C4-2B (cell line): ENCODE results near the gene NEU4.
"Not testable (repeated sequence)": the region's sequence is repeated elsewhere in the genome, so short reads cannot be mapped to it uniquely, and the experiment has no call there.

Experiments used
- H3K27ac ChIP-seq: fragments of 450-650 bp; 2 replicates; pipeline ENCODE4 v1.5.1; 2017
- ZFX ChIP-seq: fragments of 450-650 bp; IDR thresholded peaks from 2 replicates; pipeline ENCODE4 v1.6.1; 2017
- TF ChIP-seq, protein P1 (sequence below): fragments of 450-650 bp; conservative IDR thresholded peaks from 2 replicates; pipeline ENCODE4 v1.5.1; 2017; ENCODE audit warnings: mild to moderate bottlenecking

Gene NEU4

DNA sequence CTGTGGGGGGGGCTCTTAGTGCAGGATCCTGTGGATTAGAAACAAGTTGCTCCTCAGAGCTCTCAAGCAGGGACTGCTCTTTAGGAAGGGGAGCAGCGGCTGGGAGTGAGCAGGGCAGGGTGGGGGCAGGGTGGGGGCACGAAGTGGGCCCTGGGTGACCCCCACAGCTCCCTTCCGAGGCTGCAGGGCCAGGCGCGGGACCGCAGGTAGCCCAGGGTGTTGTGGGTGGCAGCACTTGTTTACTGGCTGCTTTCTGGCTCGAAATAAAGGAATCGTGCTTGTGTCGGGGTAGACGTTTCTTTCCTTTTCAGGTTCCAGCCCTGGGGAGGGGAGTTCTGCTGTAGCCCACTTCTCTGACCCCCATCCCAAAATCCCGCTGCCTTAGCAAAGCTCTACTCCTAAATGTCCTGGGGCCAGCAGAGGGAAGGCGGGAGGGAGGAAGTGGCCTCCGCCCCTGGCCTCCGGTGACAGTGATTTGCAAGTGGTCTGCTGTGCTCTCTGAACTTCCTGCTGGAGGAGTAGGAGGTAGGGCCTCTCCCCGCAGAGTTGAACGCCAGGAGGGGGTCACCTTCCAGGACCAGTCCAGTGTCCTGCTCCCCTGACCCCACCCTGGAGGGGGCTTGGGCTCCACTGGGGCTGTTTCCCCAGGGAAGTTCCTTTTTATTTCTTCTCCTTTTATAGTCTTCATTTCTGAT, 8.3 kb downstream of the NEU4 start:
- H3K27ac ChIP-seq, result no peak overlapping the region

DNA sequence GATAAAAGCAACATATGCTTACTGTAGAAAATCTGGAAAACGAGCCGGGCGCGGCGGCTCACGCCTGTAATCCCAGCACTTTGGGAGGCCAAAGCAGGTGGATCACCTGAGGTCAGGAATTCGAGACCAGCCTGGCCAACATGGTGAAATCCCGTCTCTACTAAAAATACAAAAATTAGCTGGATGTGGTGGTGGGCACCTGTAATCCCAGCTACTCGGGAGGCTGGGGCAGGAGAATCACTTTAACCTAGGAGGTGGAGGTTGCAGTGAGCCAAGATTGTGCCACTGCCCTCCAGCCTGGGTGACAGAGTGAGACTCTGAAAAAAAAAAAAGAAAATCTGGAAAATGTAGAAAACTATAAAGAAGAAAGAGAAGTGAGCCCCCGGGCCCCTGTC, 8.8 kb downstream of the NEU4 start:
- H3K27ac ChIP-seq, result not testable (repeated sequence)

More for the DNA sequence above, 8.3 kb downstream of the NEU4 start:
- TF ChIP-seq, protein P1, sequence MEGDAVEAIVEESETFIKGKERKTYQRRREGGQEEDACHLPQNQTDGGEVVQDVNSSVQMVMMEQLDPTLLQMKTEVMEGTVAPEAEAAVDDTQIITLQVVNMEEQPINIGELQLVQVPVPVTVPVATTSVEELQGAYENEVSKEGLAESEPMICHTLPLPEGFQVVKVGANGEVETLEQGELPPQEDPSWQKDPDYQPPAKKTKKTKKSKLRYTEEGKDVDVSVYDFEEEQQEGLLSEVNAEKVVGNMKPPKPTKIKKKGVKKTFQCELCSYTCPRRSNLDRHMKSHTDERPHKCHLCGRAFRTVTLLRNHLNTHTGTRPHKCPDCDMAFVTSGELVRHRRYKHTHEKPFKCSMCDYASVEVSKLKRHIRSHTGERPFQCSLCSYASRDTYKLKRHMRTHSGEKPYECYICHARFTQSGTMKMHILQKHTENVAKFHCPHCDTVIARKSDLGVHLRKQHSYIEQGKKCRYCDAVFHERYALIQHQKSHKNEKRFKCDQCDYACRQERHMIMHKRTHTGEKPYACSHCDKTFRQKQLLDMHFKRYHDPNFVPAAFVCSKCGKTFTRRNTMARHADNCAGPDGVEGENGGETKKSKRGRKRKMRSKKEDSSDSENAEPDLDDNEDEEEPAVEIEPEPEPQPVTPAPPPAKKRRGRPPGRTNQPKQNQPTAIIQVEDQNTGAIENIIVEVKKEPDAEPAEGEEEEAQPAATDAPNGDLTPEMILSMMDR, result no peak
- no peak for TF ChIP-seq ZFX

DNA sequence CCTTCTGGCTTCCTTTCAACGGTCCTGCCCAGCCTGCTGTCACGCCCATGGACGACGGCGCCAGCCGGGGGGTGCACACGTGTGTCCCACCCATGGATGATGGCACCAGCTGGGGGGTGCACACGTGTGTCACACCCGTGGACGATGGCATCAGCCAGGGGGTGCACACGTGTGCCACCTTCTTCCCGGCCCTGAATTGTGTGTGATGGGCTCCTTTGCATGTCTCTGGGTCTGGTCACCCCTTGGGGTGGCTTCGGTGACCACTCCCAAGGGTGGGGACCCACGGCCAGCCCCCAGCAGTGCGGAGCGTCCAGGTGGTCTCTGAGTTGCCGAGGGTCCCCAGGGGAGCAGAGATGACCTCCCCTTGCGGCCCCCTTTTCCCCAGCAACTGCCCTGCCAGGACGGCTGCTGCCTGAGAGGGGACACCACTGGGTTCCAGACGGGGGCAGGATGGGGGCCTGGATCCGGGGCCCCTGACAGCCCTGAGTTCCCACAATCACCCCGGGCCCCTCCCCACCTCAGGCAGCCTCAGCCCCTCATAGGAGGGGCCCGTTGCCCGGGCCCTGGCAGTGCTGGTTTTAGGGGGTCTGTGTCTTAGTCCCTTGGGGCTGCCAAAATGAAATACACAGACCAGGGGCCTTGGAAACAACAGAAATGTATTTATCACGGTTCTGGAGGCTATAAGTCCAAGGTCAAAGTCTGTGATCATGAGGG, 9.4 kb downstream of the NEU4 start:
- no peak overlapping the region for H3K27ac ChIP-seq
- TF ChIP-seq ZFX, result no peak
- TF ChIP-seq, protein P1, result no peak

DNA sequence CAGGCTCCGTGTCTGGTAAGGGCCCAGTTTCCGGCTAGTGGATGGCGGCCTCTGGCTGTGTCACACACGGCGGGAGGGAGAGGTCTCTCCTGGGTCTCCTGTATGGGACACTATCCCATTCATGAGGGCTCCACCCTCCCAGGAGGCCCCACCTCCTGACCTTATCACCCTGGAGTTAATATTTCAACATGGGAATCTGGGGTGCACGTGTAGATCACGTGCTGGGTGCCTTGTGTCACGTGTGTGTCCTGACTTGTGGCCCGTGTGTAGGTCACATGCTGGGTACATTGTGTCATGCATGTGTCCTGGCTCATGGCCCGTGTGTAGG, 9.9 kb downstream of the NEU4 start:
- no peak overlapping the region for H3K27ac ChIP-seq
- TF ChIP-seq, protein P1, result no peak
- TF ChIP-seq ZFX, result no peak

DNA sequence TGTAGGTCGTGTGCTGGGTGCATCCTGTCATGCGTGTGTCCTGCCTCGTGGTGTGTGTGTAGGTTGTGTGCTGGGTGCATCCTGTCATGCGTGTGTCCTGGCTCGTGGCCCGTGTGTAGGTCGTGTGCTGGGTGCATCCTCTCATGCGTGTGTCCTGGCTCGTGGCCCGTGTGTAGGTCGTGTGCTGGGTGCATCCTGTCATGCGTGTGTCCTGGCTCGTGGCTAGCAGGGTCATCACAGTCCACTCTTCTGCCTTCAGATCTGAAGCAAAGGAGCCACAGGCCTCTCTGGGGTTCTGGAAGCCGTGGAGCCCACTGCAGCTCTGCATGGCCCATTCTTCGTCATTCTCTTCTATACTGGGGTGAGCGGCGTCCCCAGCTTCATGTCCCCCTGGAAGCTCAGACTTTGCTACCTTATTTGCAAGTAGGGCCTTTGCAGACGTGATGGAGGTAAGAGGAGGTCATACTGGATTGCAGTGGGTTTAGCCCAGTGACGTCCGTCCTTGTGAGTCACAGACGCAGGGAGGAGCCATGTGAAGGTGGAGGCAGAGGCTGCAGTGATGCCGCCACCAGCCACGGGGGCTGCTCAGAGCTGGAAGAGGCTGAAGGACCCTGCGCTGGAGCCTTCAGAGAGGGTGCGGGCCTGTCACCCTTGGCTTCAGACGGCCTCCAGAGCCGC, 11.1 kb downstream of the NEU4 start:
- not testable (repeated sequence) for H3K27ac ChIP-seq

DNA sequence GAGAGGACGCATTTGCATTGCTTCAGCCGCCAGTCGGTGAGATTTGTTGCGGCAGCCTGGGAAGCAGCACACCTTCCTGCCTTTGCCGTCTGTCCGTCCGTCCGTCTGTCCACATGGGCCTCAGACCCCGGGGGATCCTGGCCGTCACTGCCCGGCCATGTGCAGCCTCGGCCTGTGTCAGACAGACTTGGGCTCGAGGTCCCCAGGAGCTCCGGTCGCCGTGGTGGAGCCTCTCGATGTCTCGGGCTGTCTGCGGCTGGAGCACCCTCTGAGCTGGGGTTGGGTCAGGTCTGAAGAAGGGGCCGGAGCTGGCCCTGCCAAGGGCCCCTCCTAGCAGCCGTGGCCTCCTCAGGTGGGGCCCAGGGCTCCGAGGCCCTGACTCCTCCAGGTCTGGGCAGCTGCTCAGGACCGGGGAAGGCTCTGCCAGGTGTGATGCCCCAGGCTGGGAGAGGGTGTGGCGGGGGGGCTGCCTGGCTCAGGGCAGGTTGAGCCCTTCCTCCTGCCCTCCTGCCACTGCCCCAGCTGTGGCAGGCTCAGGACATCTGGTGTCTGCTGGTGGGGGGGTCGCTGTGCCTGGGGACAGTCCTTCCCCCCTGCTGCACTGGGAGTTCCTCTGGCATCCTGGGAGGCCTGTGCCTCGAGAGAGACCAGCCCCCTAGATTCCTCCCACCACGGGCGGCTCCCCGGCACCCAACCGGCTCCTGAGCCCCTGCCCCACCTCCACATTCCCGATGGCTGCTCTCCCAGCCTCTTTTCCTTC, 11.8 kb downstream of the NEU4 start:
- H3K27ac ChIP-seq, result no peak overlapping the region
- TF ChIP-seq, protein P1, result no peak
- no peak for TF ChIP-seq ZFX

DNA sequence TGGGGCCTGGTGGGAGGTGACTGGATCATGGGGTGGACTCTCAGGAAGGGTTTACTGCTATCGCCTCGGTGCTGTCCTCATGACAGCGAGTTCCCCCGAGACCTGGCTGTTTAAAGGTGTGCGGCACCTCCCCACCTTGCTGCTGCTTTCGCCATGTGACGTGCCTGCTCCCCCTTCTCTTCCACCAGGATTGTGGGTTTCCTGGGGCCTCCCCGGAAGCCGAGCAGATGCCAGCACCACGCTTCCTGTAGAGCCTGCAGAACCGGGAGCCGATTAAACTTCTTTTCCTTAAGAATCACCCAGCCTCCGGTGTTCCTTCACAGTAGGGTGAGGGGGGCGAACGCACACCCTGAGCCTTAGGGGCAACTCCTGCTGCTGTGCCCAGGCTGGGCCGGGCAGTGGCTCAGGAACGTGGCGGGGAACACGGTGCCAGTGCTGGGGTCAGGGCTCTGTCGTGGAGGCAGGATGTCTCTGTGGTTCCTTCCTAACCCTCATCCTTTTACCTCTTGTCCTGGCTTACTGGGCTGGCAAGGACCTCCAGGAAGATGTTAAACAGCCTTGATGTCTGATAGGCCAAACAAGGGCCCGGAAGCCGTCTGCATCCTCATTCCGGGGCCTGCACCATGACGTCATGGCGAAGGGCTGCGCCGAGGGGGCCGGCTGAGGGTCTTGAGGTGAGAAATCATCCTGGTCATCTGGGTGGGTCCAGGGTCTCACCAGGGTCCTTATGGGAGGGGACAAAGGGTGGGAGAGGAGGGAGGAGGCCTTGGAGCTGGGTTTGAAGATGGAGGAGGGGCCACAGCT, 12.7 kb downstream of the NEU4 start:
- no peak overlapping the region for H3K27ac ChIP-seq
- no peak for TF ChIP-seq ZFX
- TF ChIP-seq, protein P1, result no peak
